ENCODE measurements around the gene WDR18. TPM values are rescaled to one million over a fixed set of nuclear protein-coding genes. Genes with fewer than 3 reads are reported as not detected.

Gene WDR18
- total and polyA plus RNA-seq, 2 of the 4 experiments (the other 2 are of a cell fraction) = 37.1 to 56.9 TPM

GRCh38 chr19:996051-996838 lies 12.1 kb downstream of the WDR18 start:
- DNase-seq = peak; percentile 53
- Histone ChIP-seq H2AK5ac (ENCODE audit: low read depth, low read length) (no peak overlapping the region), H3K9me1 (ENCODE audit: insufficient read depth, low read length) (no peaks in the 10 kb centered on the region), H3K36me3 (ENCODE audit: control insufficient read depth, insufficient read depth, low read length) (peaks cover 18% of the 10 kb centered on the region), H3K56ac (ENCODE audit: extremely low read depth, insufficient read depth, low read length) (no peak overlapping the region), H4K8ac (ENCODE audit: low read depth in 2 of 2, low read length in 2 of 2) (no peak overlapping the region), H3K4ac (ENCODE audit: low read depth, low read length) (no peak overlapping the region), H4K91ac (ENCODE audit: insufficient read depth, low read depth, low read length) (no peak overlapping the region), H2BK120ac (ENCODE audit: low read depth, low read length) (no peak overlapping the region), H3K27ac (ENCODE audit: insufficient read depth, low read length) (no peak overlapping the region), H3K79me1 (ENCODE audit: low read depth in 1 of 2, low read length in 2 of 2) (no peaks in the 10 kb centered on the region), H3K14ac (replicated peaks; ENCODE audit: low read depth, low read length) (no peak overlapping the region), H2BK5ac (ENCODE audit: low read depth, low read length, poor library complexity, severe bottlenecking) (no peak overlapping the region), H3K9me3 (ENCODE audit: control insufficient read depth, insufficient read depth, low read length) (no peaks in the 10 kb centered on the region), H2AFZ (replicated peaks; ENCODE audit: low read length, poor library complexity) (peak overlapping the region; percentile 47), H3K4me3 (ENCODE audit: insufficient read depth, low read depth, low read length) (peak overlapping the region; percentile 9; the same call in 1 of the 2 replicates), H2BK20ac (ENCODE audit: low read depth, low read length) (no peak overlapping the region), H3K9ac (ENCODE audit: low read depth, low read length) (no peak overlapping the region), H2BK15ac (ENCODE audit: low read depth, low read length) (no peak overlapping the region), H3K23ac (ENCODE audit: low read depth, low read length) (no peak overlapping the region), H4K5ac (ENCODE audit: low read depth, low read length) (no peak overlapping the region), H2AK9ac (replicated peaks; ENCODE audit: low read depth, low read length, poor library complexity) (peak overlapping the region; percentile 90), H3K18ac (ENCODE audit: low read depth, low read length) (no peak overlapping the region), H3K4me1 (ENCODE audit: control insufficient read depth, insufficient read depth, low read length) (peaks cover 5% of the 10 kb centered on the region), H3K27me3 (ENCODE audit: control insufficient read depth, insufficient read depth, low read length) (peaks cover 42% of the 10 kb centered on the region), H4K20me1 (ENCODE audit: insufficient read depth, low read length) (0 out of 2 replicates have a peak, but pooled peaks cover 6% of the 10 kb centered on the region), H3K4me2 (ENCODE audit: low read depth, low read length) (peak overlapping the region; percentile 74)
- no TSS peak for BruUV-seq (replicated peaks)
- CTCF ChIA-PET = no interaction called here
- POLR2A ChIA-PET (ENCODE audit: unreplicated experiment) = no interaction called here
- TF ChIP-seq CEBPB (IDR thresholded peaks at IDR 0.05; ENCODE audit: low read depth, low read length) (0 out of 2 replicates have a peak, but pooled peaks have one; percentile 0), MAFK (IDR thresholded peaks at IDR 0.05; ENCODE audit: low read depth, low read length) (no peak), USF2 (IDR thresholded peaks at IDR 0.05; ENCODE audit: low read depth, low read length) (no peak), BHLHE40 (IDR thresholded peaks at IDR 0.05; ENCODE audit: low read depth, low read length) (no peak), MAZ (IDR thresholded peaks at IDR 0.05; ENCODE audit: borderline replicate concordance, low read depth, low read length) (peak; percentile 45; the same call in 1 of the 2 replicates), SMC3 (IDR thresholded peaks at IDR 0.05; ENCODE audit: low read depth, low read length) (no peak), CTCF (conservative IDR thresholded peaks at IDR 0.05; ENCODE audit: low read depth, low read length) (no peak), RAD21 (IDR thresholded peaks at IDR 0.05; ENCODE audit: low read length) (no peak), RFX5 (IDR thresholded peaks at IDR 0.05; ENCODE audit: low read depth, low read length) (no peak), FOS (IDR thresholded peaks at IDR 0.05; ENCODE audit: low read depth, low read length) (peak; percentile 40), ELK1 (IDR thresholded peaks at IDR 0.05; ENCODE audit: borderline replicate concordance, low read depth, low read length) (no peak), POLR2A (IDR thresholded peaks at IDR 0.05; ENCODE audit: low read depth, low read length) (no peak), CHD1 (IDR thresholded peaks at IDR 0.05; ENCODE audit: low read depth, low read length) (no peak), RCOR1 (IDR thresholded peaks at IDR 0.05; ENCODE audit: insufficient replicate concordance, low read length) (no peak), NFE2L2 (IDR thresholded peaks at IDR 0.05; ENCODE audit: low read depth, low read length) (no peak)
- in situ Hi-C loops (cut with MboI; ENCODE audit: low sequenced_read_pairs) (loop anchor here (5.0 kb wide), 1 partner anchor 139 kb away; the partner anchor contains the start of gene CFD), dilution Hi-C loops (cut with HindIII; ENCODE audit: low sequenced_read_pairs, unreplicated experiment) (no loop called here), intact Hi-C loops (cut with micrococcal nuclease) (no loop called here)
- ATAC-seq (ENCODE audit: low read depth) = peak; percentile 27
- 8% methylated on average over 57 of the region's 64 CpGs; no CpG with 5 or more reads in 1 of the 2 experiments for WGBS, 2 experiments (ENCODE audit: extremely low coverage in 2 of 2, insufficient read length in 1 of 2)
